ENCODE results near the gene TTR.

- TF ChIP-seq CTCF (conservative IDR thresholded peaks at IDR 0.05), result no peak
- no peak for TF ChIP-seq ZFX (IDR thresholded peaks at IDR 0.05)
Measured at GRCh38 chr18:31586616-31587015, 5.1 kb upstream of the TTR start.
